Neuronal stem cell (in vitro differentiated cells): ENCODE results near the gene ROBO1.

Experiments
- DNase-seq: peaks from one replicate; pipeline ENCODE4 v3.0.0-alpha.2; 2013; ENCODE audit warnings: low spot score
- H2AFZ ChIP-seq: one replicate; pipeline ENCODE4 v1.6.1; 2013; ENCODE audit warnings: mild to moderate bottlenecking, low read length, inconsistent platforms
- H2AK5ac ChIP-seq: 2 replicates; pipeline ENCODE4 v1.6.1; 2013; ENCODE audit warnings: low read depth, mild to moderate bottlenecking, inconsistent platforms, low read length, moderate library complexity, mixed read lengths
- H2BK120ac ChIP-seq: 2 replicates; pipeline ENCODE4 v1.6.1; 2013; ENCODE audit warnings: low read depth, mild to moderate bottlenecking, inconsistent platforms, low read length, moderate library complexity, mixed read lengths
- H2BK12ac ChIP-seq: one replicate; pipeline ENCODE4 v1.6.1; 2013; ENCODE audit warnings: low read length, inconsistent platforms
- H2BK15ac ChIP-seq: 2 replicates; pipeline ENCODE4 v1.6.1; 2013; ENCODE audit warnings: mild to moderate bottlenecking, low read length, inconsistent platforms, mixed read lengths
- H2BK5ac ChIP-seq: one replicate; pipeline ENCODE4 v1.6.1; 2013; ENCODE audit warnings: inconsistent platforms, mild to moderate bottlenecking, low read length, moderate library complexity
- H3K14ac ChIP-seq: one replicate; pipeline ENCODE4 v1.6.1; 2013; ENCODE audit warnings: low read length, inconsistent platforms
- H3K18ac ChIP-seq: 2 replicates; pipeline ENCODE4 v1.6.1; 2013; ENCODE audit warnings: low read length, inconsistent platforms
- H3K23ac ChIP-seq: 2 replicates; pipeline ENCODE4 v1.6.1; 2013; ENCODE audit warnings: low read depth, mild to moderate bottlenecking, mixed read lengths, low read length, inconsistent platforms; ENCODE audit not compliant: poor library complexity
- H3K27ac ChIP-seq: replicated peaks from 3 replicates; pipeline ENCODE4 v1.5.1; 2013; ENCODE audit warnings: low read length, inconsistent platforms
- H3K27me3 ChIP-seq, 3 experiments: 2 replicates each; pipeline ENCODE4 v1.6.1; 2013; ENCODE audit warnings: low read length in 3 of 3, mild to moderate bottlenecking in 2 of 3, inconsistent platforms in 1 of 3, low read depth in 1 of 3, mixed read lengths in 1 of 3, moderate library complexity in 1 of 3; ENCODE audit not compliant: control insufficient read depth in 3 of 3, insufficient read depth in 3 of 3
- H3K36me3 ChIP-seq, 2 donors: replicated peaks in 1 of 2; 2 replicates each; pipeline ENCODE4 v1.6.1; 2013; ENCODE audit warnings: low read length in 2 of 2; ENCODE audit not compliant: control insufficient read depth in 2 of 2, insufficient read depth in 2 of 2
- H3K4ac ChIP-seq: 2 replicates; pipeline ENCODE4 v1.6.1; 2013; ENCODE audit warnings: inconsistent platforms, mild to moderate bottlenecking, low read length, moderate library complexity
- H3K4me1 ChIP-seq, 2 donors: 1 replicate in 1 of 2; 2 replicates in 1 of 2; pipeline ENCODE4 v1.6.1; 2013; ENCODE audit warnings: low read length in 2 of 2, low read depth in 1 of 2; ENCODE audit not compliant: control insufficient read depth in 2 of 2, insufficient read depth in 1 of 2
- H3K4me2 ChIP-seq: one replicate; pipeline ENCODE4 v1.6.1; 2013; ENCODE audit warnings: mild to moderate bottlenecking, low read length, inconsistent platforms; ENCODE audit not compliant: insufficient read depth, poor library complexity, severe bottlenecking
- H3K4me3 ChIP-seq, 2 donors: 2 replicates each; pipeline ENCODE4 v1.5.1; 2013; ENCODE audit warnings: low read length in 2 of 2, mild to moderate bottlenecking in 2 of 2, inconsistent platforms in 1 of 2, moderate library complexity in 1 of 2
- H3K79me1 ChIP-seq: one replicate; pipeline ENCODE4 v1.6.1; 2013; ENCODE audit warnings: low read depth, mild to moderate bottlenecking, inconsistent platforms, low read length, moderate library complexity
- H3K9ac ChIP-seq: one replicate; pipeline ENCODE4 v1.6.1; 2013; ENCODE audit warnings: mild to moderate bottlenecking, low read depth, low read length, inconsistent platforms; ENCODE audit not compliant: poor library complexity
- H3K9me3 ChIP-seq, 2 donors: replicated peaks in 1 of 2; 2 replicates each; pipeline versions ENCODE3 to v1.6.1; 2013; ENCODE audit warnings: low read length in 2 of 2, mild to moderate bottlenecking in 2 of 2, inconsistent platforms in 1 of 2, low read depth in 1 of 2, mixed read lengths in 1 of 2, moderate library complexity in 1 of 2; ENCODE audit not compliant: control insufficient read depth in 2 of 2, insufficient read depth in 1 of 2
- H4K8ac ChIP-seq: one replicate; pipeline ENCODE4 v1.6.1; 2013; ENCODE audit warnings: low read depth, mild to moderate bottlenecking, inconsistent platforms, low read length, moderate library complexity
- H4K91ac ChIP-seq: one replicate; pipeline ENCODE4 v1.6.1; 2013; ENCODE audit warnings: low read length, low read depth, mild to moderate bottlenecking, inconsistent platforms; ENCODE audit not compliant: poor library complexity
- WGBS, 2 donors: extraction: QIAGEN DNeasy Blood & Tissue Kit; methylation state at CpG; one replicate each; pipeline ENCODE4 v1.1.7; 2013; ENCODE audit warnings: missing lambda C conversion rate in 2 of 2, mixed read lengths in 1 of 2; ENCODE audit not compliant: insufficient read length in 2 of 2, insufficient replicate concordance in 1 of 2; ENCODE audit errors: extremely low coverage in 2 of 2; 5-methylcytosine and 5-hydroxymethylcytosine counted together

ROBO1 gene

GRCh38 chr3:78894787-78895186 is 873.0 kb downstream of the ROBO1 start:
- no peak overlapping the region for H3K4me3 ChIP-seq
- H3K27ac ChIP-seq: peak overlapping the region; percentile 34
- peak overlapping the region; percentile 51 for H2AFZ ChIP-seq
- H3K27me3 ChIP-seq: no peaks in the 10 kb centered on the region
- H3K4me2 ChIP-seq: peak overlapping the region; percentile 15
- no peaks in the 10 kb centered on the region for H3K36me3 ChIP-seq
- no peak overlapping the region for H2BK12ac ChIP-seq
- H3K14ac ChIP-seq: no peak overlapping the region
- no peak overlapping the region for H2BK120ac ChIP-seq
- H3K9ac ChIP-seq: no peak overlapping the region
- no peak overlapping the region for H4K8ac ChIP-seq
- H4K91ac ChIP-seq: no peak overlapping the region
- DNase-seq: no peak
- H3K9me3 ChIP-seq: no peaks in the 10 kb centered on the region
- no peak overlapping the region for H3K18ac ChIP-seq
- no peak overlapping the region for H2BK5ac ChIP-seq
- no peak overlapping the region for H3K23ac ChIP-seq
- H3K4me1 ChIP-seq: peaks cover 6 to 8% of the 10 kb centered on the region in 2 donors
- no peak overlapping the region for H2BK15ac ChIP-seq
- H2AK5ac ChIP-seq: no peak overlapping the region
- WGBS, 2 donors: no CpG with 5 or more reads among the region's 2 CpGs
- no peak overlapping the region for H3K4ac ChIP-seq
- H3K79me1 ChIP-seq: no peaks in the 10 kb centered on the region

DNA sequence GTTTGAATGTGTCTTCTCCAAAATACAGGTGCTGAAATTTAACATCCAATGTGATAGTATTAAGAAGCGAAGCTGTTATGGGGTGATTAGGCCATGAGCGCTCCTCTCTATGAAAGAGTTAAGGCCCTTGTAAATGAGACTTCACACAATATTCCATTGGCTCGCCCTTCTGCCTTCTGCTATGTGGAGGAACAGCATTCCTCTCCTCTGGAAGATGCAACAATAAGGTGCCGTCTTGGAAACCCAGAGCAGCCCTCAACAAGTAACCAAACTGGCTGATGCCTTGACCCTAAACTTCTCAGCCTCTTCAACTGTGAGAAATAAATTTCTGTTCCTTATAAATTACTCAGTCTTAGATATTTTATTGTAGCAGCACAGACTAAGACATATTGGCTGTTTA is 874.6 kb downstream of the ROBO1 start:
- no peak overlapping the region for H2BK5ac ChIP-seq
- H3K27ac ChIP-seq: no peak overlapping the region
- no peak overlapping the region for H3K18ac ChIP-seq
- H4K91ac ChIP-seq: no peak overlapping the region
- H3K23ac ChIP-seq: no peak overlapping the region
- no CpG with 5 or more reads among the region's 4 CpGs for WGBS, 2 donors
- H3K27me3 ChIP-seq: no peaks in the 10 kb centered on the region
- DNase-seq: no peak
- no peak overlapping the region for H2BK15ac ChIP-seq
- H3K9me3 ChIP-seq: no peaks in the 10 kb centered on the region
- no peak overlapping the region for H4K8ac ChIP-seq
- H2BK120ac ChIP-seq: no peak overlapping the region
- no peak overlapping the region for H3K14ac ChIP-seq
- no peak overlapping the region for H2AFZ ChIP-seq
- H3K79me1 ChIP-seq: no peaks in the 10 kb centered on the region
- no peak overlapping the region for H3K9ac ChIP-seq
- no peak overlapping the region for H2AK5ac ChIP-seq
- no peaks in the 10 kb centered on the region for H3K36me3 ChIP-seq
- no peak overlapping the region for H3K4me2 ChIP-seq
- no peak overlapping the region for H3K4me3 ChIP-seq
- H3K4ac ChIP-seq: no peak overlapping the region
- no peak overlapping the region for H2BK12ac ChIP-seq
- H3K4me1 ChIP-seq: peaks cover 6 to 10% of the 10 kb centered on the region in 2 donors

DNA sequence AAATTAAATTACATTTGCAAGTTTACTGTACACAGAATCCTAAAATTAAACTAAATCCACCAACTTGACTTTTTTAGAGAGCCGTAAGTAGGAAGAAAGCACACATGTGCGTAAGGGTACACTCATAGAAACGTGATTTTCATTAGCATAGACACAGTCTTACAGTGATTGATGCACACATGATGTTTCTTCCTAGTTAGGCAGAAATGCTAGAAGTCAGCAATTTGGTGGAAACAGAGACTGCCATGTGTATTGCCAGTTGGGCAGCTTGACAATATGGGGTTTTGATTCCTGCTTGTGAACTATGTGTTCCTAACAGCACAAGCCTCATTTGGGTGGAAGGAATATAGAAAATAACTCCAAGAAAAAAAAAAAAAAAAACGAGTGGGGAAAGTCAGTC is 878.5 kb downstream of the ROBO1 start:
- Histone ChIP-seq H3K9ac (no peak overlapping the region), H3K4me2 (no peak overlapping the region), H3K4me1 (peaks cover 0 to 9% of the 10 kb centered on the region in 2 donors), H2AK5ac (no peak overlapping the region), H3K23ac (no peak overlapping the region), H2BK12ac (no peak overlapping the region), H3K27me3 (no peaks in the 10 kb centered on the region), H3K4me3 (no peak overlapping the region), H4K91ac (no peak overlapping the region), H3K27ac (no peak overlapping the region), H3K79me1 (no peaks in the 10 kb centered on the region), H3K4ac (no peak overlapping the region), H4K8ac (no peak overlapping the region), H2BK120ac (no peak overlapping the region), H3K9me3 (no peaks in the 10 kb centered on the region), H2AFZ (no peak overlapping the region), H2BK15ac (no peak overlapping the region), H3K18ac (no peak overlapping the region), H3K36me3 (no peaks in the 10 kb centered on the region), H3K14ac (no peak overlapping the region), H2BK5ac (no peak overlapping the region)
- WGBS, 2 donors: no CpG with 5 or more reads among the region's 4 CpGs
- DNase-seq: no peak

DNA sequence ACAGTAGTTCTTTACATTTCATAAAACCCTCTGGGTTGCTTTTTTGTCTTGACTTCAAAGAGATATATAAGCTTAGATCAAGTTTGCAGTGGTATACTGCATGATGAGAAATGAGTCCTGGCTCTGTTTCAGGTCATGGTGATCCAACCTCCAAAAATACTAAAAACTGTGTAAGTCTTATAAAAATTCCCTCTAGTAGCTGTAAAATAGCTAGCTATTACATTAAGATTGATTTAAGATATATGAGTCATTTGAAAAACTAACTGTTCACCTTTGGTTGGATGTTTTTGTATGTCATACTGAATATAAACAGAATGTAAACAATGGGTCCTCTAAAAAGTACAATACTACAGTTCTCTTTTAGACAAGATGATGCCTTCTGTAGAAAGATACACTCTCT is 879.2 kb downstream of the ROBO1 start:
- DNase-seq: no peak
- H2BK12ac ChIP-seq: no peak overlapping the region
- H2BK120ac ChIP-seq: no peak overlapping the region
- H3K27ac ChIP-seq: no peak overlapping the region
- H3K4ac ChIP-seq: no peak overlapping the region
- H3K27me3 ChIP-seq: no peaks in the 10 kb centered on the region
- H3K9ac ChIP-seq: no peak overlapping the region
- no peak overlapping the region for H3K4me2 ChIP-seq
- no peak overlapping the region for H3K23ac ChIP-seq
- no peaks in the 10 kb centered on the region for H3K9me3 ChIP-seq
- no peaks in the 10 kb centered on the region for H3K79me1 ChIP-seq
- H3K36me3 ChIP-seq: no peaks in the 10 kb centered on the region
- H3K4me1 ChIP-seq: peaks cover 0 to 9% of the 10 kb centered on the region in 2 donors
- no peak overlapping the region for H4K91ac ChIP-seq
- no peak overlapping the region for H3K14ac ChIP-seq
- no peak overlapping the region for H2BK5ac ChIP-seq
- no peak overlapping the region for H2AFZ ChIP-seq
- no peak overlapping the region for H3K18ac ChIP-seq
- H4K8ac ChIP-seq: no peak overlapping the region
- no peak overlapping the region for H3K4me3 ChIP-seq
- no peak overlapping the region for H2BK15ac ChIP-seq
- H2AK5ac ChIP-seq: no peak overlapping the region
